A673 (cell line): ENCODE data around the gene CBLN1.

Experiments used
- EZH2 ChIP-seq: fragments of 200-600 bp; sonication (generic); IDR thresholded peaks from 2 replicates; pipeline ENCODE4 v1.6.1; 2017; ENCODE audit warnings: borderline replicate concordance, low read depth, mild to moderate bottlenecking, mixed read lengths, antibody characterized with exemption, low read length; ENCODE audit not compliant: poor library complexity, severe bottlenecking
- TF ChIP-seq, protein P1 (sequence below): fragments of 300-800, 200-600 bp; sonication (generic); conservative IDR thresholded peaks from 2 replicates; pipeline ENCODE4 v1.5.1; 2017; ENCODE audit warnings: low read depth, mild to moderate bottlenecking, antibody characterized with exemption, low read length, moderate library complexity, mixed read lengths

- TF ChIP-seq, protein P1, sequence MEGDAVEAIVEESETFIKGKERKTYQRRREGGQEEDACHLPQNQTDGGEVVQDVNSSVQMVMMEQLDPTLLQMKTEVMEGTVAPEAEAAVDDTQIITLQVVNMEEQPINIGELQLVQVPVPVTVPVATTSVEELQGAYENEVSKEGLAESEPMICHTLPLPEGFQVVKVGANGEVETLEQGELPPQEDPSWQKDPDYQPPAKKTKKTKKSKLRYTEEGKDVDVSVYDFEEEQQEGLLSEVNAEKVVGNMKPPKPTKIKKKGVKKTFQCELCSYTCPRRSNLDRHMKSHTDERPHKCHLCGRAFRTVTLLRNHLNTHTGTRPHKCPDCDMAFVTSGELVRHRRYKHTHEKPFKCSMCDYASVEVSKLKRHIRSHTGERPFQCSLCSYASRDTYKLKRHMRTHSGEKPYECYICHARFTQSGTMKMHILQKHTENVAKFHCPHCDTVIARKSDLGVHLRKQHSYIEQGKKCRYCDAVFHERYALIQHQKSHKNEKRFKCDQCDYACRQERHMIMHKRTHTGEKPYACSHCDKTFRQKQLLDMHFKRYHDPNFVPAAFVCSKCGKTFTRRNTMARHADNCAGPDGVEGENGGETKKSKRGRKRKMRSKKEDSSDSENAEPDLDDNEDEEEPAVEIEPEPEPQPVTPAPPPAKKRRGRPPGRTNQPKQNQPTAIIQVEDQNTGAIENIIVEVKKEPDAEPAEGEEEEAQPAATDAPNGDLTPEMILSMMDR, result no peak
- TF ChIP-seq EZH2, result peak; percentile 77
Measured at GRCh38 chr16:49277766-49278566, 3.7 kb downstream of the CBLN1 start.
